Keratinocyte (primary cell): ENCODE results near the gene GAMT. TPM values are rescaled to one million over a fixed set of nuclear protein-coding genes. Genes with fewer than 3 reads are reported as not detected.

Experiments used
- DNase-seq: peaks from one replicate; pipeline ENCODE4 v3.0.0-alpha.2; 2011; ENCODE audit warnings: low read depth, missing footprints, low spot score
- FAIRE-seq: peaks from 2 replicates; lab custom pipeline; 2011; peaks lifted over from hg19 to GRCh38; lab: Jason Lieb, UNC
- H2AFZ ChIP-seq: 2 replicates; pipeline ENCODE4 v1.6.0; 2012; ENCODE audit warnings: low read length, control low read depth, inconsistent platforms; ENCODE audit not compliant: control insufficient read depth
- H3K27ac ChIP-seq: 2 replicates; pipeline ENCODE4 v1.5.1; 2011; ENCODE audit warnings: low read length; ENCODE audit not compliant: control insufficient read depth, insufficient read depth
- H3K27me3 ChIP-seq: 3 replicates; pipeline ENCODE4 v1.6.0; 2011; ENCODE audit warnings: low read length; ENCODE audit not compliant: control insufficient read depth, insufficient read depth; ENCODE audit errors: extremely low read depth
- H3K36me3 ChIP-seq, 2 experiments: 2 replicates in 1 of 2; 3 replicates in 1 of 2; pipeline ENCODE4 v1.5.1; 2011; ENCODE audit warnings: low read length in 2 of 2, mild to moderate bottlenecking in 1 of 2; ENCODE audit not compliant: control insufficient read depth in 2 of 2, insufficient read depth in 2 of 2; ENCODE audit errors: extremely low read depth in 1 of 2
- H3K4me1 ChIP-seq: 3 replicates; pipeline ENCODE4 v1.5.1; 2011; ENCODE audit warnings: low read length; ENCODE audit not compliant: control insufficient read depth, insufficient read depth; ENCODE audit errors: extremely low read depth
- H3K4me2 ChIP-seq: 3 replicates; pipeline ENCODE4 v1.6.0; 2011; ENCODE audit warnings: low read depth, low read length; ENCODE audit not compliant: control insufficient read depth, insufficient read depth; ENCODE audit errors: extremely low read depth
- H3K4me3 ChIP-seq, 3 experiments: fragments of 200-600 bp in 1 of 3; sonication (generic) in 1 of 3; 2 replicates in 2 of 3; 3 replicates in 1 of 3; pipeline ENCODE4 v1.5.1; 2011 to 2016; ENCODE audit warnings: low read length in 3 of 3, mild to moderate bottlenecking in 3 of 3, control low read depth in 2 of 3, inconsistent platforms in 1 of 3, low read depth in 1 of 3, mixed read lengths in 1 of 3, mixed run types in 1 of 3, moderate library complexity in 1 of 3; ENCODE audit not compliant: control insufficient read depth in 2 of 3, insufficient read depth in 2 of 3; ENCODE audit errors: extremely low read depth in 1 of 3
- H3K79me2 ChIP-seq: 2 replicates; pipeline ENCODE4 v1.6.0; 2012; ENCODE audit warnings: low read length; ENCODE audit not compliant: control insufficient read depth, insufficient read depth
- H3K9ac ChIP-seq: 3 replicates; pipeline ENCODE4 v1.6.0; 2011; ENCODE audit warnings: low read length; ENCODE audit not compliant: control insufficient read depth, insufficient read depth; ENCODE audit errors: extremely low read depth
- H3K9me1 ChIP-seq: 3 replicates; pipeline ENCODE4 v1.6.0; 2011; ENCODE audit warnings: low read length; ENCODE audit not compliant: control insufficient read depth, insufficient read depth; ENCODE audit errors: extremely low read depth
- H3K9me3 ChIP-seq: 2 replicates; pipeline ENCODE4 v1.5.1; 2012; ENCODE audit warnings: low read depth, low read length; ENCODE audit not compliant: control insufficient read depth
- H4K20me1 ChIP-seq: 3 replicates; pipeline ENCODE4 v1.6.0; 2011; ENCODE audit warnings: low read length; ENCODE audit not compliant: control insufficient read depth, insufficient read depth; ENCODE audit errors: extremely low read depth
- EZH2 ChIP-seq: IDR thresholded peaks from one replicate; pipeline ENCODE4 v1.6.1; 2012; ENCODE audit warnings: inconsistent platforms, mild to moderate bottlenecking, low read length, moderate library complexity
- dilution Hi-C: fragments of 300-500 bp; cut with MboI; formaldehyde crosslinking; loops from one replicate; pipeline ENCODE4 v1.7.0; 2020; ENCODE audit warnings: low sequenced_read_pairs; ENCODE audit not compliant: extremely low pct_ligation_motif_present
- polyA plus RNA-seq, 5 experiments: library from polyadenylated mRNA; depleted of rRNA in 3 of 5; stranded (reverse) in 3 of 5; stranded (forward) in 1 of 5; unstranded in 1 of 5; fragments of >200 nt; gene quantifications; 1 replicate in 1 of 5; 2 replicates in 3 of 5; 3 replicates in 1 of 5; pipeline versions ENCODE4 v1.2.1 to v1.2.3, GENCODE V29; 2011 to 2012; ENCODE audit warnings: missing spikeins in 2 of 5, low read depth in 1 of 5, low replicate concordance in 1 of 5
- TF ChIP-seq, protein P1 (sequence below), 3 experiments: IDR thresholded peaks in 1 of 3; conservative IDR thresholded peaks in 1 of 3; optimal IDR thresholded peaks in 1 of 3; 2 replicates in 2 of 3; 3 replicates in 1 of 3; pipeline versions ENCODE3 to v1.5.1; 2011; ENCODE audit warnings: low read length in 3 of 3, mild to moderate bottlenecking in 3 of 3, moderate library complexity in 2 of 3, control low read depth in 1 of 3, inconsistent platforms in 1 of 3; ENCODE audit not compliant: insufficient read depth in 2 of 3; ENCODE audit errors: extremely low read depth in 1 of 3

The GAMT gene
- polyA plus RNA-seq, 1 donor (not counting 4 experiments of a cell fraction or from before 2014, with no cell fraction given): 5.7 TPM

DNA sequence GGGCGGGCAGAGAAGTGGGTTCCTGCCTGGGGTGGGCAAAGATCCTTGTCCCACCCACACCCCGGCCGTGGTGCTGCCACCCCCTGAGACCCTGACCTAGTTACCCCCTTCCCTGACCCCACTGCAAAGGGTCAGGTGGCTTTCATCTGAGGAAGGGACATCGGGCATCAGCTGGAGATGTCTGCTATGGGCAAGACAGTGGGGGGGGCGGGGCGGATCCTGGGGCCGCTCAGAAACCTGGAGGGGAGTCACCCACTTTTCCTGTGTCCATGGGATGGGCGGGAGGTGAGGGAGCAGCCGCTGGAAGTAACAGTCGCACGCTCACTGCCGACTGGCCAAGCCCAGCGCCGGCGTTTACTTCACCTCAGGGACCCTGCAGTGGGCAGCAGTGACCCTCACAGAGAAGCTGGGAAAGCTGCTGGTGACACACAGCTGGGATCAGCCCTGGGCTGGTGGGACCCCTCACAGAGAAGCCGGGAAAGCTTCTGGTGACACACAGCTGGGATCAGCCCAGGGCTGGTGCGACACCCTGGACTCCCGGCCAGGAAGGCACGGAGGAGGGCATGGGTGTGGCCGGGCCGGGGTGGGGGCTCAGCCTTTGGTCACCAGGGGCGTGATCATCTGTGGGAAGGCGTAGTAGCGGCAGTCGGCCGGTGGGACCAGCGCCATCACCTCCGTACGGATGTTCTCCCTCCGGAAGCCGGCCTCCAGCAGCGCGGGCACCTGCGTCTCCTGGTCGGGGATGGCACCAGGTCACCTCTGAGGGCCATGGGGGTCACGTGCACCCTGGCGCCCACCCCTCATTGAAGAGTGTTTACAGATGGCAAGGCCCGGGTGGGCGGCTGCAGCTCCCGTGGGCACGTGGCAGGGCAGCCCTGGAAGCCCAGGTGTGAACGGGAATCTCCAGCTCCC lies 4.3 kb downstream of the GAMT start:
- no peak for FAIRE-seq
- Histone ChIP-seq H3K9me3 (no peaks in the 10 kb centered on the region), H3K4me1 (peaks cover 26% of the 10 kb centered on the region), H3K27ac (no peak overlapping the region), H3K9me1 (no peaks in the 10 kb centered on the region), H3K4me3 (no peak overlapping the region), H3K79me2 (no peaks in the 10 kb centered on the region), H3K4me2 (no peak overlapping the region), H3K9ac (no peak overlapping the region), H2AFZ (no peak overlapping the region), H3K27me3 (peaks cover 18% of the 10 kb centered on the region), H4K20me1 (no peaks in the 10 kb centered on the region), H3K36me3 (peaks cover 3 to 5% of the 10 kb centered on the region in 2 experiments)
- dilution Hi-C loops: no loop called here
- DNase-seq: no peak
- TF ChIP-seq EZH2: no peak
- TF ChIP-seq, protein P1, sequence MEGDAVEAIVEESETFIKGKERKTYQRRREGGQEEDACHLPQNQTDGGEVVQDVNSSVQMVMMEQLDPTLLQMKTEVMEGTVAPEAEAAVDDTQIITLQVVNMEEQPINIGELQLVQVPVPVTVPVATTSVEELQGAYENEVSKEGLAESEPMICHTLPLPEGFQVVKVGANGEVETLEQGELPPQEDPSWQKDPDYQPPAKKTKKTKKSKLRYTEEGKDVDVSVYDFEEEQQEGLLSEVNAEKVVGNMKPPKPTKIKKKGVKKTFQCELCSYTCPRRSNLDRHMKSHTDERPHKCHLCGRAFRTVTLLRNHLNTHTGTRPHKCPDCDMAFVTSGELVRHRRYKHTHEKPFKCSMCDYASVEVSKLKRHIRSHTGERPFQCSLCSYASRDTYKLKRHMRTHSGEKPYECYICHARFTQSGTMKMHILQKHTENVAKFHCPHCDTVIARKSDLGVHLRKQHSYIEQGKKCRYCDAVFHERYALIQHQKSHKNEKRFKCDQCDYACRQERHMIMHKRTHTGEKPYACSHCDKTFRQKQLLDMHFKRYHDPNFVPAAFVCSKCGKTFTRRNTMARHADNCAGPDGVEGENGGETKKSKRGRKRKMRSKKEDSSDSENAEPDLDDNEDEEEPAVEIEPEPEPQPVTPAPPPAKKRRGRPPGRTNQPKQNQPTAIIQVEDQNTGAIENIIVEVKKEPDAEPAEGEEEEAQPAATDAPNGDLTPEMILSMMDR (optimal IDR thresholded peaks at IDR 0.05 in 1 of 3, IDR thresholded peaks at IDR 0.05 in 1 of 3, conservative IDR thresholded peaks at IDR 0.05 in 1 of 3; ENCODE audit: extremely low read depth in 1 of 3, insufficient read depth in 2 of 3, low read length in 3 of 3): no peak

DNA sequence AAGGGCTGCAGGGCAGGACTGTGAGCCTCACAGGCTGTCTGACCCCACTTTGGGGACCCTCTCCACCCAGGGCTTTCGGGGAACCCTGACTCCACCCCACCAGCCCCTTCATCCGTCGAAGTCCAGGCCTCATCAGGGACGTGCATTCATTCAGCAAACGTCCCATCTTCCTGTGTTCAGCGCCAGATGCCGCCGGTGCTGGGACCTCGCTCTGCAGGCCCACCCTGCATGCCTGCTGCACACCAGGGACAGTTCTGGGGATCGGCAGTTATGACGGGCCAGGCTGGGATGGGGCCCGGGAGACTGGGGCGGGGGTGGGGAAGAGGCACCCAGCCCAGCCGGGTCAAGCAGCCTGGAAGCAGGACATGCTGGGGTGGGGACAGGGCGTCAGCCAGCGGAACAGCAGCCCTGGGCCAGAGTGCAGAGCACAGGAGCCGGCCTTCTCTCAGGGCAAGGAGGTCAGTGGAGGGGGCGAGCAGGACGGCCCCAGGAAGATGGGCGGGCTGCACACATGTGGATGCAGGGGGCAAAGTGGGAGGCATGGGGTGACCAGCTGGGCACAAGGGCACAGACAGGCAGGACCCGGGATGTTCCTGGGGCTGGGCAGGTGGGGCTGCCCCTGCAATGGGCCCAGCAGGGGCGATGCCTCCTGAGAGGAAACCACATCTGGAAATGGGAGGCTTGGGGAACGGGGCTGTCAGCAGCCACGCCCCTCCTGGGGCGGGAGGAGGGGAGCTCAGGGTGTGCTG lies 5.1 kb downstream of the GAMT start:
- peaks cover 3 to 5% of the 10 kb centered on the region in 2 experiments for H3K36me3 ChIP-seq
- no peak for DNase-seq
- H3K27ac ChIP-seq: no peak overlapping the region
- no peaks in the 10 kb centered on the region for H3K9me1 ChIP-seq
- no peak overlapping the region for H3K4me3 ChIP-seq
- H2AFZ ChIP-seq: no peak overlapping the region
- peaks cover 18% of the 10 kb centered on the region for H3K27me3 ChIP-seq
- TF ChIP-seq EZH2: no peak
- TF ChIP-seq, protein P1 (optimal IDR thresholded peaks at IDR 0.05 in 1 of 3, IDR thresholded peaks at IDR 0.05 in 1 of 3, conservative IDR thresholded peaks at IDR 0.05 in 1 of 3; ENCODE audit: extremely low read depth in 1 of 3, insufficient read depth in 2 of 3, low read length in 3 of 3): no peak
- no peak overlapping the region for H3K9ac ChIP-seq
- H4K20me1 ChIP-seq: no peaks in the 10 kb centered on the region
- H3K9me3 ChIP-seq: no peaks in the 10 kb centered on the region
- FAIRE-seq: no peak
- peaks cover 23% of the 10 kb centered on the region for H3K4me1 ChIP-seq
- dilution Hi-C loops: no loop called here
- H3K79me2 ChIP-seq: no peaks in the 10 kb centered on the region
- H3K4me2 ChIP-seq: no peak overlapping the region
